Endometrial microvascular endothelial cells (primary cell): ENCODE data around the gene SCRT2. TPM values are rescaled to one million over a fixed set of nuclear protein-coding genes. Genes with fewer than 3 reads are reported as not detected.
"Not testable (repeated sequence)": the region's sequence is repeated elsewhere in the genome, so short reads cannot be mapped to it uniquely, and the experiment has no call there.

Source experiments
- in situ Hi-C: cut with HindIII; loops from 2 replicates; pipeline ENCODE4 v1.10.0; 2017; ENCODE audit warnings: low sequenced_read_pairs, low pct_unique_long_range_greater_than_20kb; ENCODE audit errors: inconsistent ontology term
- total RNA-seq: library from RNA; depleted of rRNA; stranded (reverse); fragments of >200 nt; gene quantifications from one replicate; pipeline ENCODE4 v1.2.3, GENCODE V29; 2015; ENCODE audit errors: inconsistent ontology term

SCRT2 gene
- total RNA-seq, 1 donor from 2014 or later: not detected

DNA sequence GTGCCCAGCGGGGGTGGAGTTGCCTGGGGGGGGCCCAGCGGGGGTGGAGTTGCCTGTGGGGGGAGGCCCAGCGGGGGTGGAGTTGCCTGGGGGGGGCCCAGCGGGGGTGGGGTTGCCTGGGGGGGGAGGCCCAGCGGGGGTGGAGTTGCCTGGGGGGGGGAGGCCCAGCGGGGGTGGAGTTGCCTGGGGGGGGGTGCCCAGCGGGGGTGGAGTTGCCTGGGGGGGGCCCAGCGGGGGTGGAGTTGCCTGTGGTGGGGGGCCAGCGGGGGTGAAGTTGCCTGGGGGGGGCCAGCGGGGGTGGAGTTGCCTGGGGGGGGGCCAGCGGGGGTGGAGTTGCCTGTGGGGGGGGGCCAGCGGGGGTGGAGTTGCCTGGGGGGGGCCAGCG is 33.6 kb downstream of the SCRT2 start:
- in situ Hi-C loops: not testable (repeated sequence)

DNA sequence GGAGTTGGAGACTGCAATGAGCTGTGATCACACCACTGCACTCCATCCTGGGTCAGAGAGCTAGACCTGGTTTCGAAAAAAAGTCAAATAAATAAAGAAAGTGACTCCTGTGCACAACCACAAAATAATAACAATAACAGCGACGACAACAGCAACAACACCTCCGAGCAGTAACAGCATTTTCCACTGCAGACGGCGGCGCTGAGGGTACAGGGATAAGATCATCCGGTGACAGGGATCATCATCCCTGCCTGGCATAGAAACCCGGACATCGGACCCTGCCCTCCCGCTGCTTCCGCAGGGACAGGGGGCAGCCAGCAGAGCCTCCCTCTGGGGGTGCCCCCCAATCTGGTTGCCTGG is 34.1 kb downstream of the SCRT2 start:
- in situ Hi-C loops: no loop called here

DNA sequence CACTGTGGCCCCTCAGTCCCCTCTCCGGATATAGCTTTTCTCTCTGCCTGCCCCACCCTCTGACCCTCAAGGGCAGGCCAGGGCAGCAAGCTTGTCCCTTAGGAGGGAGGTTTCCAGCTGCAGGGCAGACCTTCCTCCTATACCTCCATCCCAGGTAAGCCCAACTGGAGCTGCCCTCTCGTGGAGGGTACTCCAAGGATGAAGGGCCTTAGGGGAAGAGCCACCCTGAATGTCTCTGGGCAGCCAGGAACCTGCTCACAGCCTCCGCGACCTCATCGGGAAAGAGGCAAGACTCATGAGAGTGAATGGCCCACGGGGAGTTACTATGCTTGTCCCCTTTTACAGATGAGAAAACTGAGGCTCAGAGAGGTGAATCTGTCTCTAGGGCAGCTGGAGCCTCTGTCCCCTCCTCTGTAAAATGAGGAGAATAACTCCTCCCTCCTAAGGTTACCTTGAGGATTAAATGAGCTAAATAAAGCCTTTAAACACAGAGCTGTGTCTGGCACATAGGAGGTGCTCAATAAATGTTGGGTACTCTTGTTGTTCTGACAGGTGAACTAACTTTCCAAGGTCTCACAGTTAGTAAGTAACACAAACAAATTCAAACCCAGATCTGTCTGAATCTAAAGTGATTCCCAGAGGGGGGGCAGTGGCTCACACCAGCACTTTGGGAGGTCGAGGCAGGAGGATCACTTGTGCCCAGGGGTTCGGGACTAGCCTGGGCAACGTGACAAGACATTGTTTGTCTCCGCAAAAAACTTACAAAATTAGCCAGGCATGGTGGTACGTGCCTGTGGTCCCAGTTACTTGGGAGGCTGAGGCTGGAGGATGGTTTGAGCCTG is 34.7 kb downstream of the SCRT2 start:
- in situ Hi-C loops: no loop called here

DNA sequence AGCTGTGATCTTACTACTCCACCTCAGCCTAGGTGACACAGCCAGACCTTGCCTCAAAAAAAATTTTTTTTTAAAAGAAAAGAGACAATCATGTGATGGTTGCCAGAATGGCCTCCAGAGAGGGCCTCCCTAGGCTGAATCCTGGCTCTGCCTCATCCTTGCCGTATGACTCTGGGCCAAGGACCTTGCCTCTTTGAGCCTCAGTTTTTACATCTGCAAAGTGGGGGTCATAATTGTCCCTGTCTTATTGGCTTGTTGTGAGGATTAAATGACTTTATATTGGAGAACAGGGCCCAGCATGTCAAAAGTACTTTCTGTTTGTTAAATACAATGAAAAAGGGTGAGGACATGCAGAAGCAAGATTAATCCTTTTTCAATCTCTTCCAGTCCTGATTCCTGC is 37.0 kb downstream of the SCRT2 start:
- in situ Hi-C loops: no loop called here

DNA sequence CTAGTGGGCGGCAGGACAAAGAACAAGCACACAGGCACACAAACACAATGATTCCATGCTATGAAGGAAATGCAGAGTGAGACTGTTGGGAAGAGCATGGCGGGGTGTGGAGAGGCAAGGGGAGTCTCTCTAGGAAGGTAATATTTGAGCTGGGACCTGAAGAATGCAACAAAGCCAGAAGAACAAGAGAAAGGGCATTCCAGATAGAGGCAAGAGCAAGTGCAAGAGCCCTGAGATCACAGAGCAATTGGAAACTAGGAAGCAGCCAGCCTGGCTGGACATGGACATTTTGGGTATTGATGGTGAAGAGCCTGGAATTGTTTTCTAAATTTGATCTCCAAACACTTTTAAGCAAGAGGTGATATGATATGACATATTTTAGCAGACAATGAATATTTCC is 38.0 kb downstream of the SCRT2 start:
- in situ Hi-C loops: no loop called here

DNA sequence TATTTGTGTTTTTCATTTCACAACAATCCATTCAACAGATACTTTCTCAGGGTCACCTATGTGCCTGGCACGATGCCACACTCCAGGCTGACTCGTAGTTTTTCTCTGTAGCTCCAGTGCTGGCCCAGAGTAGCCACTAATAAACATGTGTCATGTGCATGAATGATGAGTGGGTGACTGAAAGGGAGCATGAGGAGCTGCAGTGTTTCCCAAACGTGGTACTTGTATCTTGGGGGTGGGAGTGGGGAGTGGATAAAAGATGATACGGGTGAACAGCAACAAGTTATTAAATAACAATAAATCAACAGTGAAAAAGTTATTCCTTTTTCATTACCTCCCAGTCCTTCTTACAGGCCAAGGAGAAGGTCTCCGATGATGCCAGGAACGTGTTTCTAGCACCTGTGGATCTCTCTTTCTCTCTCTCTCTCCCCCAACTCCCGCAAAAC is 39.7 kb downstream of the SCRT2 start:
- in situ Hi-C loops: no loop called here

DNA sequence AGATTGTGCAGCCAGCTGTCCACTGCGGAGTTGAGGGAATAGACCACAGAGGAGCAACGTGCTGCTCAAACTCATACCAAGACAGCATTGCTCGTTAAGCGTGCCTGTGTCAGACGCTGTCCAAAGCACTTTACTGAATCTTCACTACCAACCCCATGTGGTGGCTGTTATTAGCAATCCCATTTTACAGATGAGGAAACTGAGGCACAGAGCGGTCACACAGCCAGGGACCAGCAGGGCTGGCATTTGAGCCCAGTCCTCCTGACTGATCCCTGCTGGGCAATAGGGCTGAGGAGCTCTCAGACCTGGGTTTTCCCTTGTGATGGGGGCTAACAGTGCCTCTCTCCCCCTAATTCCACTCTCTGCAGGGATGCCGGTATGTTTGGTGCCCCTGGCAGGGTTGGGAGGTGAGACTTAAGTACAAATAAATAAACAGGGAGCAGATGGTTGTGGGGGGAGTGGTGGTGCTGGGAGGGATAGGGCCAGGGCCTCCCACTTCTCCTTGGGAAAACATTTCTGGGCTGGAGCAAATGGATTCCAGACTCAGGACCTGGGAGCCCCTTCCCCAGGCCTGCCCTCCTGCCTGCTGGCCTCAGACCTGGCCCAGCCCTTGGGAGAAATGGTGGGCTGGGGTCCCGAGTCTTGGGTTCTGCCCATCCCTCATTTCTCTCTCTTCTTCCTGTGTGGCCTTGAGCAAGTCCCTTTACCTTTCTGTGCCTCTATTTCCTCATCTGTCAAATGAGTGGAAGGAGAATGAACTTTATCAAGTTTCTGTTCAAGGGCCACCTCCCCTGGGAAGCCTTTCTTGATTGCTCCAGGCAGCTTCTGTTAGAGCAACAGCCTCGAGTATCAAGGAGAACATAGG is 40.3 kb downstream of the SCRT2 start:
- in situ Hi-C loops: no loop called here

DNA sequence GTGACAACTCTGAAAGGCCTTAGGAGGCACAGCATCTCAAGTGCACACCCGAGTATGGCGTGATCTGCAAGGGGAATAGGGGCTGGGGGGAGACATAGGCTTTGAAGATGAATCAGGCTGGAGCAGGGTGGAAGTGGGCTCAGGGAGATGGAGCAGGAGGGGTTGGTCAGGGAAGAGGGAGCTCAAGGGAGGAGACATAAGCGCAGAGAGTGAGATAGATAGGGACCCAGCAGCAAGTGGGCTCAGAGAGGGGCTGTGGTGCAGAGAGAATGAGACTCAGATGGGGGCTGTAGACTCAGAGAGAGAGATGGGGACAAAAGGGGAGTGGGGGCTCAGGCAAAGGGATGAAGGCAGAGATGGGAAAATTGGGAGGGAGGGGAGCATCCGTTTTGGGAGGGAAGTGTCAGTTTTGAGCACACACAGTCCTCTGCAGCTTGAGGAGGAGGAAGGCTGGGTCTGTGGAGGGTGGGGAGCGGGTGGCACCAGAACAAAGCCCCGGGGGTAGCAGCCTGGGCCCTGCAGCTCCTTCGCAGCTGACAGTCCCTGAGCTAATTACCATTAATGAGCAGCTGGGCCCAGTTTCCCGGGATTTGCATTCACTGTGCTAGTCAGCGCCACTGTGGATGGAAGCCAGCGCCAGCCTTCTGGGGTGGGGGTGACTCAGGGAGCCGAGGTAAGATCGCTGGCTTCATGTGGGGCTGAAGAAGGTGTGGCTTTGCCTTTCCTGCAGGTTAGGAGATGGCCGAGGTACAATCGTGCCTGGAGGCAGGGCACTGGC is 41.3 kb downstream of the SCRT2 start:
- in situ Hi-C loops: no loop called here

DNA sequence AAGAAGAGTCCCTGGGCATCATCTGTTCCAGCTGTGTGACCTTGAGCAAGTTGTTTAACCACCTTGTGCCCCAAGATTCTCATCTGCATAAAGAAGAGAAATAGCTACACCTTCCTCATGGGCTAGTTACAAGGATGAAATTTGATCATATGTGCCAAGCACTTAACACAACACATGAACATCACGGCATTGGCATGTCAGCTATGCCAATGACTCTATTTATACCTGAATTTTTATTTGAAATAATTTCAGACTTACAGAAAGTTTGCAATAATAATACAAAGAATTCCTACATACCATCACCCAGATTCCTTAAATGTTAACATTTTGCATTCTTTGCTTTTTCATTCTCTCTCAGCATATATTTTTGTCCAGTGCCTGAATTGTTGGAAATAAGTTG is 44.5 kb downstream of the SCRT2 start:
- in situ Hi-C loops: no loop called here

DNA sequence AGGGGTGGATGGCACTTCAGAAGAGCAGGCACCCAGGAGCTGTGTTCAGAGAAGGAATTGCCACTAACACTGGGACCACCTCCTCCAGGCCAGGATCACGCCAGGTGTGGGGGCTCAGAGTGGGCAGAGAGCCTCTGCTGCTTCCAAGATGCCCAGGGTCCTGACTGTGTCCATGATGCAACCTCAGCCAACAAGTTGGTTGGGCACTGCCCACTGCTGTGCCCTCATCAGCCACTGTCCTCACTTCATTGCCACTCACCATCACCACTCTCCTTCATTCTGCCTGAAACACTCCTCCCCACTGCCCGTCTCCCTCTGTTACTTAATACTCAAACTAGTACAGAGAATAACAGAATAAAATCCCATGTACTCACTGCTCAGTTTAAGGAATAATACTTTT is 49.0 kb downstream of the SCRT2 start:
- in situ Hi-C loops: no loop called here

DNA sequence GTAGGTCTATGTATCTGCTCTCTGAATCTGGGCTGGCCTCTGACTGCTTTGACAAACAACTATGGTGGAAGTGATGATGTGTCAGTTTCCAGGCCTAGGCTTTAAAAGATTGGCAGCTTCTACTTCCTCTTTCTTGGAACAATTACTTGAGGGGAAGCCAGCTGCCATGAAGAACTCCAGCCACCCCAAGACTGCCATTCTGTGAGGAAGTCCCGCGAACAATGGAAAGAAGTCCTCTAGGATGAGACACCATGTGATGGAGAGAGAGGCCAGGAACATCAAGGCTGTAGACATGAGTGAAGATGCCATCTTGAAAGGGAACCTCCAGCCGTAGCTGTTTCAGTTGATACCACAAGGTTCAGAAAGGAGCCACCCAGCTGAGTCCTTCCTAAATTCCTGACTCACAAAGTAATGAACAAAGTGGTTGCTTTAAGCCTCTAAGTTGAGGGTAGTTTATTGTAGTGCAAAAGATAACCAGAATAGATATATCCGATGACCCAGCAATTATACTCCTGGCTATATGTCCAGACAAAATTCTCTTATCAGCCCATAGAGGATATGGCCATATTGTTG is 50.2 kb downstream of the SCRT2 start:
- in situ Hi-C loops: no loop called here

DNA sequence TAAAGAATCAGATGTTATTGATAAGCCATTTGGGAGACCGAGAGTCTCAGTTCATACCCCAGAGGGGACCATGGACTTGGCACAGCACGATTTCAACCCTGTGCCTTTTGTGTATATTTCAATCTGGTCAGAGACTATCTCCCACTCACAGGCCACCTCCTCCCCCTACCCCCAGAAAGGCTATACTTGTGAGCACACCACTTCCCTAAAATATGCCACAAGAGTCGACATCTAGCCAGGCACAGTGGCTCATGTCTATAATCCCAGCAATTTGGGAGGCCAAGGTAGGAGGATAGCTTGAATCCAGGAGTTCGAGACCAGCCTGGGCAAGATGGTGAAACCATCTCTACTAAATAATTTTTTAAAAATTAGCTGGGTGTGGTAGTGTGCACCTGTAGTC is 51.9 kb downstream of the SCRT2 start:
- in situ Hi-C loops: no loop called here

DNA sequence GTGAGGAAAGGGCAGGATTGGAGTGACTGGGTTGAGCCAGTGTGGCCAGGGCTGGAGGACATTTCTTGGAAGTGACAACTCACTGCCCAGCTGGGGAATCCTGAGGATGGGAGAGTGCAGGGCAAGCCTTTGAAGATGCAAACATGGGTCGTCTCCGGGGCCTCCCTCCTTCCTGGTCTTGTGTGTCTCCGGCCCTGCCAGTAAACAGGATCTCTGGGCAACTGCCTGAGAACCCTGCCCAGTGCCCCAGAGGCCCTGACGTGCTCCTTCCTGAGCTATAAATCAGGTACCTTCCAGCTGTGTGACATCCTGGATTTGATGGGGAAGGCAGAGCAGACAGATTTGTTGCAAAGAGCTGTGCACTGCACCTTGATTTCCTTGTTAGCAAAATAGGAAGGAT is 52.6 kb downstream of the SCRT2 start:
- in situ Hi-C loops: no loop called here

DNA sequence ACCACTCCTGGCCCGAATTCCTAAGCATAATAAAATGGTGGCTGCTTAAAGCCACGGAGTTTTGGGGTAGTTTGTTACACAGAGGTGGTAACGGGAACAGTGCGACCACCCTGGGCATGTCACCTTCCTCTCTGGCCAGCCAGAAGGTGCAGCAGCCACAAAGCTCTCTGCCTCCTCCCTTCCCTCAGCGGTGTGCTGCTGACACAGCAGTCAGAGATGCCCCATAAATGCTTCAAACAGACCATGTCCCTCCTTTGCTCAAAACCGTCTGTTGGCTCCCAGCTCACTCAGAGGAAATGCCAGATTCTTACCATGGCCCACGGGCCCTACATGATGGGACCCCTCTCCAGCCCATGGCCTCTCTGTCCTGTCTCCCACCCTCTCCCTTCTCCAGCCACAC is 53.4 kb downstream of the SCRT2 start:
- in situ Hi-C loops: no loop called here

DNA sequence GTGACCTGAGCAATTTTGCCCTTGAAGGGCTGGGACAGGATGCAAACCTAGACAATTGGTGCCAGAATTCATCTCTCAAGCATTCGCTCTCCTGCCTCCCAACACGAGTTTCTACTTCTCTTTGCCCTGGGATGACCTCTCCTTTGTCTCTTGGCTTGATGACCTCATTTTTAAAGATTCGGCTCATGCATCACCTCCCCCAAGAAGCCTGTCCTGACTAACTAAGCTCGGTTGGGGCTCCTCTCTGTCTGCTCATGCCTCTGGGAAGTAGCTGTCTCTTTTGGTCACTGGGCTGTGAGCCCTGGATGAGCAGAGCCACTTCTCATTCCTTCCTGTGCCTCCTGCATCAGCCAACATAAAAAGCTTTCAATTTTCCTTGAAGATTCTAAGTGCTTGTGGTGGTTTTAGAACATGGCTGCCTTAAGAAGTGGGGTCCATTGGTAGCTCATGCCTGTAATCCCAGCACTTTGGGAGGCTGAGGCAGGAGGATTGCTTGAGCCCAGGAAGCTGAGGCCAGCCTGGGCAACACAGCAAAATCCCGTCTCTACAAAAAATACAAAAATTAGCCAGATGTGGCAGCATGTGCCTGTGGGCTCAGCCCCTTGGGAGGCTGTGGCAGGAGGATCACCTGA is 54.4 kb downstream of the SCRT2 start:
- in situ Hi-C loops: no loop called here

DNA sequence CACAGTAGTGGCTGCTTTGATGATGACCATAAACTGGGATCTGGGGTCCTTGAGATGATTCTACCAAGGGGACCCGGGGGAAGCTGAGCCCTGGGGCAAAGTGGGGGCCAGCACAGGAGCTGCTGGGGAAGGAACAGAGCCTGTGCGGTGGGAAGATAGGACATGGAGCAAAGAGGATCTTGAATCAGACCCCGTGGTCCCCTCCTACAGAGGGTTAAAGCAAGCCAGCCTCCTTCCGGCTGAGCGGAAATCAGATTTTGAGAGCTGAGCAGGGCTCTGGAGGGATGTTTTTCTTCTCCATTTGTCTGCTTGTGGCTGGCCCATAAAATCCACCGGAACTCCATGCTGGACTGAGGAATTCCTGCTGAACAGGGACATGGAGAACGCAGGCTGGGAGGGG is 55.4 kb downstream of the SCRT2 start:
- in situ Hi-C loops: no loop called here

DNA sequence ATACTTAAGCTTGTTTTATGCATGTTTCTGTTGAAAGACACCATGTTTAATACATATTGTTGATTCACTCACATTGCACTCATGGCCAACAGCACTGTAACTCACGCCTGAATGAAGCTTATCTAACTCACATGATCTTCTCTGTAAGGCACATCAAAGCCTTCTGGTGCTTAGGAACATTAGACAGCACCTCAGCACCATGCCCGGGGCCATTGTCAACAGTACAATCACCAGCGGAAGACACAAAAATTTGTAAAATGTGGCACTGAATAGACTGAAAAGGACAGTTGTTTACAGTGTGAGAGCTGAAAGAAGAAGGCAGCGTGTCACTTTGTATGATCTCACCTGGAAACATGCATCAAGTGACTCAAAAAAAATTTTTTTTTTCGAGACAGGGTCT is 56.6 kb downstream of the SCRT2 start:
- in situ Hi-C loops: no loop called here

DNA sequence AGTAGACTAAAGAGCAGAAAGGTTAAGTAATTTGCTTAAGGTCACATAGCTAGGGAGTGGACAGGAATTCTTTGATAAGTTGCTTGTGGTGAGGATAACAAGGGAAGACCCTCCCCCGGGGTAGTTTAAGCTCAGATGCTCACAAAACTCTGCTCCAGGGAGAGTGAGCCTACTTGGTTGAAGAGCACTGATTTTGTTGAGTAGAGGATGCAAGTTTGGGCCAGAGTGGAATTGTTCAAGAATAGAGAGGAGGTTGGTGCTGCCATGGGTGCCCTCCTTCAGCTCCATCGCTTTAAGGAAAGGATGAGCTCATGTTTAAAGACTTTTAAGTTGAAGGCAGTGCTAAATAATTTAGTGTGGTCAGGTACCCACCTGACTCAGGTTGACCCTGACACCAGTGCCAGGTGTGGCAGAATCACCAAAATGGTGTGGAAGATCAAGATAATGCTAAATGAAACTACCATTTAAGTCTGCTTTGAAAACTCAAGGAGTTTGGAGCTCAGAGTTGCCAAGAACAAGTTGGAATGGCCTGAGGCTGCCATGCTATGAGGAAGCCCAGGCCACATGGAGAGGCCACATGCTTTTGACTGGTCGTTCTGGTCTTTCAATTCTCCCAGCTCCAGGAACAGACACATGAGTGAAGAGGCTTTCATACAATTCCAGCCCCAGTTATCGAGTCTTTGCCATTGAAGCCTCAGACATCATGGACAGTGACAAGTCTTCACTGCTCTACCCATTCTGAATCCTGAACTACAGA is 57.5 kb downstream of the SCRT2 start:
- in situ Hi-C loops: no loop called here
